Hypothalamus (tissue), 51 donors: ENCODE data around the gene FBXL7.
"Not testable (repeated sequence)": the region's sequence is repeated elsewhere in the genome, so short reads cannot be mapped to it uniquely, and the experiment has no call there.

Source experiments
- DNase-seq, 51 donors: peaks; one replicate each; lab custom pipeline; 2025; lab: John Stamatoyannopoulos, UW

The FBXL7 gene

DNA sequence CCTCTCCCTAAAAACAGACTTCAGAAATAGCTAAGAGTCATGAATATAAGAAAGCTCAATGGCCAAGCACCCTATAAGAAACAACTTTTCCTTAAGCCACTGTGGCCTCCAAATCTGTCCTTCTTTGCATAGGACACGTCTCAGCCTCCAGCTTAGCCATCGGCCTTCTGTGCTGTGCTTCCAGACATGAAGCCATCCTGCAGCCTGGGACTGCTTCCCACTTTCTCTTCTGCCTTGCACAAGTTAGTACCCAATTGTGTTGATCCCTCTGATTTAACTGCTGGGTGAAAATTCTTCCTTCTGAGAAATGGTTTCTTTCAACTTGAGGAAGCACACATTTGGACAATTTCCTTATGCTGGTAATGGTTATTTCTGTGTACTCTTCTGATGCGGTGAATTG is 344.9 kb downstream of the FBXL7 start:
- DNase-seq: no peak

DNA sequence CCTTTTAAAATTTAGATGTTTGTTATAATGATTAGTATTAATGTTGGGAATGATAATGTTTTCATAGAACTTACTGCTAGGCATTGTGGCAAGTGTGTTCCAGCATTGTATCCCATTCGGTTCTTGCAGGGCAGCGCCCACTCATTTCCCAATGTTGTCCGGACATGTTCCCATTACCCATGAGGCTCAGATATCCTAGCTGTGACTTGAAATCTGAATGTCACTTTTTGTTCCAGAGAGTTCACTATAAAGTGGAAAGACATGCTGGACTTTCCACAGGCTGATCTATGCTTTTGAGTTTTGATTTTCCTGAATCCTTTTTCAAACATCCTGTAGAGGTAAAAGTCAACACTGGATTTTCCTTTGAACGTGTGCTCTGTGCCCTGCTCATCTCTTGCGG is 350.6 kb downstream of the FBXL7 start:
- no peak for DNase-seq

DNA sequence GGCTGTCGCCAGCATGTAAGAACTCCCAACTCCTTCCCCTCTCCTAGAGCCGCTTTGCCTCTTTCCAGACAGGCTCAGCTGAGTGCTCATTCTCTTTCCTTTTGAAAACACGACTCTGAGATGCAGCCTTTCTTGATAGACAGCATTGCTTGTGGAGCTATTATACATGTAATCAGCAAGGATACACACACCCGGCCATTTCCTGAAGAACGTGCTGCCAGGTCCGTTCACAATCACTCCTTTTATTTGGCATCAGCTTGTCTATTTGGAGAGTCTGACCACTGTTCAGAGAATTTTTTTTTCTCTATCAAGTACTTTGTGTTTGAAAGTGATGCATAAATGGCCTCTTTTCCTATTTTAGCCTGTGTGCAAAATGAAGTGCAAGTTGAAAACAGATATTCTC is 351.0 kb downstream of the FBXL7 start:
- peak in 2 of 51 donors; percentile 2 to 8 for DNase-seq

- no peak for DNase-seq
Measured at GRCh38 chr5:15852217-15852616, 352.2 kb downstream of the FBXL7 start.

- DNase-seq: no peak
Measured at GRCh38 chr5:15852949-15853348, 353.0 kb downstream of the FBXL7 start.

- DNase-seq: no peak
Measured at GRCh38 chr5:15858326-15858725, 358.3 kb downstream of the FBXL7 start.

- DNase-seq: no peak
Measured at GRCh38 chr5:15864536-15865215, 364.7 kb downstream of the FBXL7 start.

DNA sequence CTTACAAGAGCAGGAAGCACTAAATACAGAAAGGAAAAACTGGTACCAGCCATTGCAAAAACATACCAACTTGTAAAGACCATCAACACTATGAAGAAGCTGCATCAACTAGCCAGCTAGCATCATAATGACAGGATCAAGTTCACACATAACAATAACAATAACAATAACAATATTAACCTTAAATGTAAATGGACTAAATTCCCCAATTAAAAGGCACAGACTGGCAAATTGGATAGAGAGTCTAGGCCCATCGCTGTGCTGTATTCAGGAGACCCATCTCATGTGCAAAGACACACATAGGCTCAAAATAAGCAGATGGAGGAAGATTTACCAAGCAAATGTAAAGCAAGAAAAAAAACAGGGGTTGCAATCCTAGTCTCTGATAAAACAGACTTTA is 372.3 kb downstream of the FBXL7 start:
- not testable (repeated sequence) for DNase-seq

- no peak for DNase-seq
Measured at GRCh38 chr5:15877914-15878313, 377.9 kb downstream of the FBXL7 start.

GRCh38 chr5:15880201-15880600 is 380.2 kb downstream of the FBXL7 start:
- no peak for DNase-seq

GRCh38 chr5:15885156-15885555 is 385.2 kb downstream of the FBXL7 start:
- DNase-seq: no peak

DNA sequence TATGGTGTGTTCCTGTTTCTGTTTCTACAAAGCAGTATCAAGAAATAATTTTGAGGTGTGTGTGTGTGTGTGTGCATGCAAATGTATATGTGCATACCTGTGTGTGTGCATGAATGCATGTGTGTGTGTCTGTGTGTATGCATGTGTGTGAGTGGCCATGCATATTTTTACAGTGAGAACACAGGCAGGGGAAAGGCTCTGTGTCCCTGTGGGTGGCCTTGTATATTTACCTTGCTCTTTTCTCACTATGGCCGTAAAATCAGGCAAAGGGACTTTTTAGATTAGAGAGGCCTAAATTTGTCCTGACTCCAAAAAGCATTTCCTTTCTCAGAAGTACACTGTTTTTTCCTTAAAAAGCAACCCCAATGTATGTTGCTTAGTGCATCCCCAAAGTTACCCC is 386.2 kb downstream of the FBXL7 start:
- DNase-seq: no peak

- DNase-seq: no peak
Measured at GRCh38 chr5:15887093-15887492, 387.1 kb downstream of the FBXL7 start.

GRCh38 chr5:15889001-15889400 is 389.0 kb downstream of the FBXL7 start:
- no peak for DNase-seq

- DNase-seq: no peak
Measured at GRCh38 chr5:15893866-15894265, 393.9 kb downstream of the FBXL7 start.

- DNase-seq: no peak
Measured at GRCh38 chr5:15897656-15898055, 397.7 kb downstream of the FBXL7 start.

DNA sequence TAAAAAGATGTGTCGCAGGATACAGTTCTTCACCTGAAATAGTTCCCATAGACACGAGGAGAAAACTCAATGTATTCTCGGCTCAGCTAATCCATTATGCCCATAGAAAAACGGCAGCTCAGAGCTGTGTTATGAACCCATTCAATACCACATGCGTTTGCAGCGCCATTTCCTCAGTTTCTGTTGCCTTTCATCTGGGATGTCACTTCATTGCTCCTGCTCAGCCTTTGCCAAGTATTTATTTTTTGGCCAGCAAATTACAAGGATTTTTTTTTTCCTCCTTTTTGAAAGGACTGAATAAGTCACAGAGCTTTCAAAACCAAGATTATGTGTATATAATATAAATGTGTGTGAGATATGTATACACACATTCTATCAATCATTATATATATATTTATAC is 398.7 kb downstream of the FBXL7 start:
- no peak for DNase-seq

- no peak for DNase-seq
Measured at GRCh38 chr5:15899481-15899880, 399.5 kb downstream of the FBXL7 start.

DNA sequence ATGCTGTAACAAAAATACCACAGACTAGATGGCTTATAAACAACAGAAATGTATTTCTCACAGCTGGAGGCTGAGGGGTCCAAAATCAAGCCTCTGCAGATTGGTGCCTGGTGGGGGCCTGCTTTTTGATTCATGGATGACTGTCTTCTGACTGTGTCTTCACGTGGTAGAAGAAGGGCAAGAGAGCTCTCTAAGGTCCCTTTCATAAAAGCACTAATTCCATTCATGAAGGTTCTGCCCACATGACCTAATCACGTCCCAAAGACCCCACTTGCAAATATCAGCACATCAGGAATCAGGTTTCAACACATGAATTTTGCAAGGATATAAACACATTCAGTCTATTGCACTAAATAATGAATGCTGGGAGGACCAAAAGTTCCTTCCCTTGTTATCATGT is 401.2 kb downstream of the FBXL7 start:
- DNase-seq: no peak

GRCh38 chr5:15902066-15902465 is 402.1 kb downstream of the FBXL7 start:
- DNase-seq: no peak

DNA sequence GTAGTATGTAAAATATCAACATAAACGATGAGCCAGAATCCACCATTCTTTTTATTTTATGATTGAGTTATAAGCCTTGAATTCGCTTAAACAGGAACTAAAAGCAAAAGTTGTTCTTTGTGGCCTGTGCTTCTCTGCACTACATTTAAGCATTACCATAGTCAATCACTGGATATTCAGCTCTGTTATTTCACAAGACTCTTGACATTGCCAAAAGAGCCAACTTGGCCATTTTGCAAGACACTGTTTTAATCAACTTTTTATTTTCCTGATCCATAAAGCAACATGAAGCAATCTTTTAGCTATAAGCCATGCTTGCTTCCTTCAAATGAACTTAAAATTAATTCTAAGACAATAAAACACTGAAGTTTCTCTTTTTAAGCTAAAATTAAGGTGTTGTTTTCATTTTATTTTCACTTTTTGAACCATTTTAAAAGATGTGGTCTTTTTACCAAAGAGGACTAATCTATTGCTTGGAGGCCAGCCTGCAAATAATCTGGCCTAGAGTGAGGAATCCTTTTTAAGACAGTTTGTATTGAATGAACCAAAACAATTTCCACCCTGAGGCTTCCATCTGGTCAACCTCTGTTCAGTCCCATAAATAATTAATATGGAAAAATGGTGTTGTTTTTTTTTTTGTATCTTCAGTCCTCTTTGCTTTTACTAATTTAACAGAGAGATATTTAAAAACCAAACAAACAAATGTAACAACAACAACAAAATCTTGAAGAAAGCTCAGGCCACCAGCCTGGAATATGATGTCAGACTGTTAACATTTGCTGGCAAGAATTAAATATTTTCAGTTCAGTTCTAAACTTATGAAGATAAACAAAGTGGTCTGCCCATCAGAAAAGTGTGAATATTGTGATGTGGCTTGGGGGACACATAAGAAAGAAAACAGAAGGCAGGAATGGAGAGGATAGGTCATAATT is 405.2 kb downstream of the FBXL7 start:
- no peak for DNase-seq

- DNase-seq: no peak
Measured at GRCh38 chr5:15914638-15915037, 414.7 kb downstream of the FBXL7 start.
